Measurements from ENCODE around the gene IL12RB2. TPM values are rescaled to one million over a fixed set of nuclear protein-coding genes. Genes with fewer than 3 reads are reported as not detected.

Gene IL12RB2
- total RNA-seq, 1 experiment from 2014 or later, result 0.22 TPM

DNA sequence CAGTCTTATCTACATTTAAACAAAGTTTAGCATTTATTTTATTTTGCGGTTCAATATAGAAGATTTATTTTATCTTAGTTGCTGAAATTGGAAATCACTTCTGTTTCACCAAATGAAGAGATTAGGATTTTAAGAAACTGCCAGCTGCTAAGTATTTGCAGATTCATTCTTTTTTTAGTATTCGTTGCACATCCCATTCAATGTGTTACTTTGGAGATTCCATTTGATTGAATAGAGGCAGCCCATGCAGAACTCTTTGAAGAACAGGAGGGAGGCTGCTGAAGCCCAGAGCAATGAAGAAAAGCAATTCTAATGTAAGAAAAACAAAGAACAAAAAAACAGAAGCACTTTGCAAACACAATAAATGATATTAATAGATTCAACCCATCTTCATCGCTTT is 38.6 kb upstream of the IL12RB2 start:
- Histone ChIP-seq H3K36me3 (ENCODE audit: control insufficient read depth in 1 of 2, insufficient read depth in 2 of 2, low read length in 2 of 2) (no peaks in the 10 kb centered on the region), H3K9me2 (ENCODE audit: insufficient read depth) (no peaks in the 10 kb centered on the region), H3K4me3 (replicated peaks in 1 of 2; ENCODE audit: low read depth in 1 of 2, low read length in 2 of 2) (no peak overlapping the region), H3K27ac (ENCODE audit: low read depth, low read length) (no peak overlapping the region), H3K79me2 (ENCODE audit: insufficient read depth, low read length) (no peaks in the 10 kb centered on the region), H3K27me3 (ENCODE audit: insufficient read depth, low read length) (no peaks in the 10 kb centered on the region), H3K4me1 (ENCODE audit: control insufficient read depth in 1 of 2, insufficient read depth in 2 of 2, low read length in 2 of 2) (no peaks in the 10 kb centered on the region), H3K4me2 (ENCODE audit: low read length) (no peak overlapping the region), H4K20me1 (ENCODE audit: insufficient read depth) (no peaks in the 10 kb centered on the region), H2AFZ (ENCODE audit: low read depth, low read length, poor library complexity, severe bottlenecking) (no peak overlapping the region), H3K9me3 (ENCODE audit: control insufficient read depth in 1 of 2, insufficient read depth in 1 of 2, low read depth in 1 of 2, low read length in 2 of 2) (no peaks in the 10 kb centered on the region), H3K9ac (ENCODE audit: low read length) (no peak overlapping the region)
- DNase-seq (ENCODE audit: low read depth, low spot score), result no peak
- CTCF ChIA-PET, result no interaction called here
- TF ChIP-seq, protein P1, sequence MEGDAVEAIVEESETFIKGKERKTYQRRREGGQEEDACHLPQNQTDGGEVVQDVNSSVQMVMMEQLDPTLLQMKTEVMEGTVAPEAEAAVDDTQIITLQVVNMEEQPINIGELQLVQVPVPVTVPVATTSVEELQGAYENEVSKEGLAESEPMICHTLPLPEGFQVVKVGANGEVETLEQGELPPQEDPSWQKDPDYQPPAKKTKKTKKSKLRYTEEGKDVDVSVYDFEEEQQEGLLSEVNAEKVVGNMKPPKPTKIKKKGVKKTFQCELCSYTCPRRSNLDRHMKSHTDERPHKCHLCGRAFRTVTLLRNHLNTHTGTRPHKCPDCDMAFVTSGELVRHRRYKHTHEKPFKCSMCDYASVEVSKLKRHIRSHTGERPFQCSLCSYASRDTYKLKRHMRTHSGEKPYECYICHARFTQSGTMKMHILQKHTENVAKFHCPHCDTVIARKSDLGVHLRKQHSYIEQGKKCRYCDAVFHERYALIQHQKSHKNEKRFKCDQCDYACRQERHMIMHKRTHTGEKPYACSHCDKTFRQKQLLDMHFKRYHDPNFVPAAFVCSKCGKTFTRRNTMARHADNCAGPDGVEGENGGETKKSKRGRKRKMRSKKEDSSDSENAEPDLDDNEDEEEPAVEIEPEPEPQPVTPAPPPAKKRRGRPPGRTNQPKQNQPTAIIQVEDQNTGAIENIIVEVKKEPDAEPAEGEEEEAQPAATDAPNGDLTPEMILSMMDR (IDR thresholded peaks at IDR 0.05 in 2 of 3, conservative IDR thresholded peaks at IDR 0.05 in 1 of 3; ENCODE audit: borderline replicate concordance in 1 of 3, insufficient read depth in 1 of 3, low read depth in 2 of 3, low read length in 2 of 3), result no peak
- TF ChIP-seq ZNF274 (IDR thresholded peaks at IDR 0.05; ENCODE audit: low read depth, low read length) (no peak), CBX3 (IDR thresholded peaks at IDR 0.05; ENCODE audit: low read depth) (no peak), EZH2phosphoT487 (IDR thresholded peaks at IDR 0.05; ENCODE audit: borderline replicate concordance) (no peak), FOSL1 (IDR thresholded peaks at IDR 0.05; ENCODE audit: low read depth) (no peak), YY1 (IDR thresholded peaks at IDR 0.05; ENCODE audit: extremely low read depth, insufficient replicate concordance, low read depth, low read length) (no peak), EGR1 (IDR thresholded peaks at IDR 0.05; ENCODE audit: low read depth) (no peak), EZH2 (IDR thresholded peaks at IDR 0.05) (no peak), CEBPB (IDR thresholded peaks at IDR 0.05; ENCODE audit: low read depth) (no peak), SP1 (IDR thresholded peaks at IDR 0.05; ENCODE audit: low read depth) (no peak), POLR2AphosphoS5 (IDR thresholded peaks at IDR 0.05; ENCODE audit: low read depth, low read length) (no peak)
- TF ChIP-seq, protein P2, sequence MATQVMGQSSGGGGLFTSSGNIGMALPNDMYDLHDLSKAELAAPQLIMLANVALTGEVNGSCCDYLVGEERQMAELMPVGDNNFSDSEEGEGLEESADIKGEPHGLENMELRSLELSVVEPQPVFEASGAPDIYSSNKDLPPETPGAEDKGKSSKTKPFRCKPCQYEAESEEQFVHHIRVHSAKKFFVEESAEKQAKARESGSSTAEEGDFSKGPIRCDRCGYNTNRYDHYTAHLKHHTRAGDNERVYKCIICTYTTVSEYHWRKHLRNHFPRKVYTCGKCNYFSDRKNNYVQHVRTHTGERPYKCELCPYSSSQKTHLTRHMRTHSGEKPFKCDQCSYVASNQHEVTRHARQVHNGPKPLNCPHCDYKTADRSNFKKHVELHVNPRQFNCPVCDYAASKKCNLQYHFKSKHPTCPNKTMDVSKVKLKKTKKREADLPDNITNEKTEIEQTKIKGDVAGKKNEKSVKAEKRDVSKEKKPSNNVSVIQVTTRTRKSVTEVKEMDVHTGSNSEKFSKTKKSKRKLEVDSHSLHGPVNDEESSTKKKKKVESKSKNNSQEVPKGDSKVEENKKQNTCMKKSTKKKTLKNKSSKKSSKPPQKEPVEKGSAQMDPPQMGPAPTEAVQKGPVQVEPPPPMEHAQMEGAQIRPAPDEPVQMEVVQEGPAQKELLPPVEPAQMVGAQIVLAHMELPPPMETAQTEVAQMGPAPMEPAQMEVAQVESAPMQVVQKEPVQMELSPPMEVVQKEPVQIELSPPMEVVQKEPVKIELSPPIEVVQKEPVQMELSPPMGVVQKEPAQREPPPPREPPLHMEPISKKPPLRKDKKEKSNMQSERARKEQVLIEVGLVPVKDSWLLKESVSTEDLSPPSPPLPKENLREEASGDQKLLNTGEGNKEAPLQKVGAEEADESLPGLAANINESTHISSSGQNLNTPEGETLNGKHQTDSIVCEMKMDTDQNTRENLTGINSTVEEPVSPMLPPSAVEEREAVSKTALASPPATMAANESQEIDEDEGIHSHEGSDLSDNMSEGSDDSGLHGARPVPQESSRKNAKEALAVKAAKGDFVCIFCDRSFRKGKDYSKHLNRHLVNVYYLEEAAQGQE (IDR thresholded peaks at IDR 0.05; ENCODE audit: low read depth), result no peak
- TF ChIP-seq, protein P3, sequence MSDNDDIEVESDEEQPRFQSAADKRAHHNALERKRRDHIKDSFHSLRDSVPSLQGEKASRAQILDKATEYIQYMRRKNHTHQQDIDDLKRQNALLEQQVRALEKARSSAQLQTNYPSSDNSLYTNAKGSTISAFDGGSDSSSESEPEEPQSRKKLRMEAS (IDR thresholded peaks at IDR 0.05), result no peak
- BruUV-seq (replicated peaks), result no TSS peak
- intact Hi-C loops (cut with micrococcal nuclease), result no loop called here
- RAD21 ChIA-PET (ENCODE audit: low non-redundant PET in 1 of 2, low total read pairs in 2 of 2, uncharacterized antibody in 2 of 2, unreplicated experiment in 2 of 2), result no interaction called here
- ATAC-seq, result no peak
- POLR2A ChIA-PET, result no interaction called here
